LoVo (cell line): Measurements from ENCODE around the gene NLRC5.
A peak's percentile ranks its signal among the peaks of the same experiment; 100 is the strongest.

Experiments used
- DNase-seq: peaks from one replicate; pipeline ENCODE4 v3.0.0-alpha.2; 2016; ENCODE audit warnings: low spot score

NLRC5 gene

GRCh38 chr16:56988948-56989945 lies at the start of gene NLRC5:
NLRC5 (plus strand) TSS chr16:56989557; CDS start chr16:57020713, 31,156 bp downstream.
- peak; percentile 82 for DNase-seq

- no peak for DNase-seq
Measured at GRCh38 chr16:56939801-56940200, 49.6 kb upstream of the NLRC5 start.

- no peak for DNase-seq
Measured at GRCh38 chr16:56941092-56941491, 48.3 kb upstream of the NLRC5 start.

- DNase-seq = no peak
Measured at GRCh38 chr16:56941856-56942331, 47.5 kb upstream of the NLRC5 start.

GRCh38 chr16:56943761-56944375 lies 45.5 kb upstream of the NLRC5 start:
- no peak for DNase-seq

GRCh38 chr16:56944954-56945839 lies 44.2 kb upstream of the NLRC5 start:
- no peak for DNase-seq

- no peak for DNase-seq
Measured at GRCh38 chr16:56945847-56946527, 43.4 kb upstream of the NLRC5 start.

GRCh38 chr16:56946767-56947603 lies 42.4 kb upstream of the NLRC5 start:
- no peak for DNase-seq

GRCh38 chr16:56947604-56947995 lies 41.8 kb upstream of the NLRC5 start:
- DNase-seq = no peak

- DNase-seq = no peak
Measured at GRCh38 chr16:56948234-56948633, 41.1 kb upstream of the NLRC5 start.

GRCh38 chr16:56950051-56950450 lies 39.3 kb upstream of the NLRC5 start:
- no peak for DNase-seq

GRCh38 chr16:56950455-56950854 lies 38.9 kb upstream of the NLRC5 start:
- DNase-seq = no peak

- no peak for DNase-seq
Measured at GRCh38 chr16:56950881-56951771, 38.2 kb upstream of the NLRC5 start.

- DNase-seq = no peak
Measured at GRCh38 chr16:56953006-56953405, 36.4 kb upstream of the NLRC5 start.

- no peak for DNase-seq
Measured at GRCh38 chr16:56956076-56956475, 33.3 kb upstream of the NLRC5 start.

- no peak for DNase-seq
Measured at GRCh38 chr16:56956756-56957155, 32.6 kb upstream of the NLRC5 start.

GRCh38 chr16:56960681-56961281 lies 28.6 kb upstream of the NLRC5 start:
- DNase-seq = no peak

- DNase-seq = no peak
Measured at GRCh38 chr16:56961386-56961785, 28.0 kb upstream of the NLRC5 start.

- DNase-seq = no peak
Measured at GRCh38 chr16:56961851-56962281, 27.5 kb upstream of the NLRC5 start, which contains the start of gene CETP. CETP (plus strand) TSS chr16:56961950; CDS start chr16:56961980, 30 bp downstream.
